ENCODE data around the gene SPATA33. TPM values are rescaled to one million over a fixed set of nuclear protein-coding genes. Genes with fewer than 3 reads are reported as not detected.

Gene SPATA33
- total RNA-seq, 4 donors from 2014 or later, result 1.2 to 2.7 (median 2.1) TPM

DNA sequence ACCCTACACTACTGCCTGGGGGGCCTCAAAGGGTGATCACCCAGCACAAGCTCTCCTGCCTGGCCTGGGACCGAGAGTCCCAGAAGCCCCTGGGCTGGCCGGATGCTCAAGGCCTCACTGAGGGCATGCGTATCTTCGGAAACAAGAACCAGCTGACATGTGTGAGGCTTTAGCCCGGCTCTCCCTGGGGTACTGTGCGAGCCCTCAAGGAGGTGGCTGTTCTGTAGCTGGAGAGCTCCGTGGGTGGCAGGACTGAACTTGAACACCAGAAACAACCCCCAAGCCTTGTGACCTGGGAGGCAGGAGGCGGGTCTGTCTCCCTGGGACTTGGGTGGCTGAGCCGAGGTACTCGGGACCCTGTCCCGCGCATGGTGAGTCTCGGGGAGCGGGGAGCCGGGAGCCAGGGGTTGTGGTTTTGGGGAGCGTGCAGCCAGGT lies 37.2 kb upstream of the SPATA33 start:
- Histone ChIP-seq H3K4me3 (no peak overlapping the region), H3K4me1 (no peaks in the 10 kb centered on the region), H3K27me3 (peaks cover 12 to 35% (median 15%) of the 10 kb centered on the region in 3 donors), H3K9me3 (no peaks in the 10 kb centered on the region), H3K27ac (no peak overlapping the region), H3K36me3 (no peaks in the 10 kb centered on the region)
- ATAC-seq (no peak), DNase-seq (no peak)
- TF ChIP-seq POLR2A (IDR thresholded peaks at IDR 0.05), result no peak
- TF ChIP-seq, protein P1, sequence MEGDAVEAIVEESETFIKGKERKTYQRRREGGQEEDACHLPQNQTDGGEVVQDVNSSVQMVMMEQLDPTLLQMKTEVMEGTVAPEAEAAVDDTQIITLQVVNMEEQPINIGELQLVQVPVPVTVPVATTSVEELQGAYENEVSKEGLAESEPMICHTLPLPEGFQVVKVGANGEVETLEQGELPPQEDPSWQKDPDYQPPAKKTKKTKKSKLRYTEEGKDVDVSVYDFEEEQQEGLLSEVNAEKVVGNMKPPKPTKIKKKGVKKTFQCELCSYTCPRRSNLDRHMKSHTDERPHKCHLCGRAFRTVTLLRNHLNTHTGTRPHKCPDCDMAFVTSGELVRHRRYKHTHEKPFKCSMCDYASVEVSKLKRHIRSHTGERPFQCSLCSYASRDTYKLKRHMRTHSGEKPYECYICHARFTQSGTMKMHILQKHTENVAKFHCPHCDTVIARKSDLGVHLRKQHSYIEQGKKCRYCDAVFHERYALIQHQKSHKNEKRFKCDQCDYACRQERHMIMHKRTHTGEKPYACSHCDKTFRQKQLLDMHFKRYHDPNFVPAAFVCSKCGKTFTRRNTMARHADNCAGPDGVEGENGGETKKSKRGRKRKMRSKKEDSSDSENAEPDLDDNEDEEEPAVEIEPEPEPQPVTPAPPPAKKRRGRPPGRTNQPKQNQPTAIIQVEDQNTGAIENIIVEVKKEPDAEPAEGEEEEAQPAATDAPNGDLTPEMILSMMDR (IDR thresholded peaks at IDR 0.05 in 4 of 5, conservative IDR thresholded peaks at IDR 0.05 in 1 of 5), result no peak
- in situ Hi-C loops (cut with MboI; ENCODE audit: low sequenced_read_pairs in 4 of 4) (no loop called here), intact Hi-C loops (cut with DNase I; ENCODE audit: low total_unique reads) (no loop called here)

DNA sequence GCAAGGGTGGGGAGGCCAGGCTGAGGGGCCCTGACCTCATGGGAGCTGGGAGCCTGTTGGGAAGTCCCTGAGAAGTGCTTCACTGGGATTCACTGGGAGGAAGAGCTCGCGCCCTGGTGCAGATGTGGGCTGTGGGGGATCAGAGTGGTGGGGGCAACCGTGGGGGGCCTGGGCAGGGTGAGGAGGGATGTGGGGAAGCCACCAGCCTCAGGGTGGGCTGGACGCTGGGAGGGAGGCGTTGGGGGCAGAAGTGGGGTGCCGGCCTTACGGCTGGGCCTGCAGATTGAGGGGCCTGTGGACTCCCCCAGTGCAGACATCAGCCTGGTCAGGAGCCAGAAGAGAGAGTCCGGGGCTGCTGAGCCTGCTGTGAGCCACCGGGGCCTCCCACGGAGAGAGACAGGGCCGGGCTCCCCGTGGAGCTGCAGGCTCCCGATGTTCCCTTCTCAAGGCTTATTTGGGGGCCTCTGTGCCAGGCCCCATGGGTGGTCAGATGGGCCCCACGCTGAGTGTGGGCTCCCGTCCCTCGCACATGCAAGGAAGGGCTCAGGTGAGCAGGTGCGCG lies 36.4 kb upstream of the SPATA33 start:
- Histone ChIP-seq H3K27ac (no peak overlapping the region), H3K9me3 (no peaks in the 10 kb centered on the region), H3K4me3 (no peak overlapping the region), H3K4me1 (no peaks in the 10 kb centered on the region), H3K27me3 (peaks cover 12 to 37% (median 19%) of the 10 kb centered on the region in 3 donors), H3K36me3 (no peaks in the 10 kb centered on the region)
- ATAC-seq, result no peak
- in situ Hi-C loops (cut with MboI; ENCODE audit: low sequenced_read_pairs in 4 of 4) (no loop called here), intact Hi-C loops (cut with DNase I; ENCODE audit: low total_unique reads) (no loop called here)
- no peak for TF ChIP-seq POLR2A (IDR thresholded peaks at IDR 0.05)
- TF ChIP-seq, protein P1 (IDR thresholded peaks at IDR 0.05 in 4 of 5, conservative IDR thresholded peaks at IDR 0.05 in 1 of 5), result no peak
- DNase-seq, result no peak

DNA sequence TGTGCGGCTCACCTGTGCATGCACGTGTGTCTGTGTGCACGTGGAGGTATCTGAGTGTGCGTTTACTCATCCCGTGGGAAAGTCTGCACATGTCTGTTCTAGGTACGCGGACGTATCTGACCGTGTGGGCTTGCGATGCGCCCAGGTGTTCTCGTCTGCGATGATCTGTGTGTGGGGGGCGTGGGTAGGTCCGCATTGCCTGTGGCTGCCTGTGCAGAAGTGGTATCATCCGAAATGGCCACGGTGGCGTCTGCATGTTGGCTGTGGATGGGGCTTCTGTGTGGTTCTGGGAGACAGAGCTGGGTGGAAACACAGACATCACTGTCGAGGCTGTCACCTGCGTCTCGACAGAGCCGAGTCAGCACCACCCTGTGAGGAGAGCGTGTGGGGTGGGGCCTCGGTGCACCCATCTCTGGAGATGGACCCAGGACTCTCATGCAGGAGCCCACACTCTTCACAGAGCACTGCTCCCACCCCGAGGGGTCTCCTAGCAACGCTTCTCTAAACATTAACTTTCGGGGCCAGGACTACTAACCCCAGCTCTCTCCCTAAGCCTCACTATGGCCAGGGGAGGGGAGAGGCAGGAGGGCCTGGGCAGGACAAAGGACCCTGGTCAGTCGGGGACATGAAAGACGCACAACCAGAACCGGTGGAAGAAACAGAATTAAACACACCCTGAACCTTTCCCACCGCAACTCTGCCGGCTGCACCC lies 35.8 kb upstream of the SPATA33 start:
- H3K4me3 ChIP-seq, result no peak overlapping the region
- TF ChIP-seq, protein P1 (IDR thresholded peaks at IDR 0.05 in 4 of 5, conservative IDR thresholded peaks at IDR 0.05 in 1 of 5), result no peak
- TF ChIP-seq POLR2A (IDR thresholded peaks at IDR 0.05), result no peak
- peaks cover 12 to 34% (median 20%) of the 10 kb centered on the region in 3 donors for H3K27me3 ChIP-seq
- H3K9me3 ChIP-seq, result no peaks in the 10 kb centered on the region
- no peaks in the 10 kb centered on the region for H3K36me3 ChIP-seq
- in situ Hi-C loops (cut with MboI; ENCODE audit: low sequenced_read_pairs in 4 of 4), result no loop called here
- no peak for DNase-seq
- H3K4me1 ChIP-seq, result no peaks in the 10 kb centered on the region
- intact Hi-C loops (cut with DNase I; ENCODE audit: low total_unique reads), result no loop called here
- ATAC-seq, result no peak
- H3K27ac ChIP-seq, result no peak overlapping the region

DNA sequence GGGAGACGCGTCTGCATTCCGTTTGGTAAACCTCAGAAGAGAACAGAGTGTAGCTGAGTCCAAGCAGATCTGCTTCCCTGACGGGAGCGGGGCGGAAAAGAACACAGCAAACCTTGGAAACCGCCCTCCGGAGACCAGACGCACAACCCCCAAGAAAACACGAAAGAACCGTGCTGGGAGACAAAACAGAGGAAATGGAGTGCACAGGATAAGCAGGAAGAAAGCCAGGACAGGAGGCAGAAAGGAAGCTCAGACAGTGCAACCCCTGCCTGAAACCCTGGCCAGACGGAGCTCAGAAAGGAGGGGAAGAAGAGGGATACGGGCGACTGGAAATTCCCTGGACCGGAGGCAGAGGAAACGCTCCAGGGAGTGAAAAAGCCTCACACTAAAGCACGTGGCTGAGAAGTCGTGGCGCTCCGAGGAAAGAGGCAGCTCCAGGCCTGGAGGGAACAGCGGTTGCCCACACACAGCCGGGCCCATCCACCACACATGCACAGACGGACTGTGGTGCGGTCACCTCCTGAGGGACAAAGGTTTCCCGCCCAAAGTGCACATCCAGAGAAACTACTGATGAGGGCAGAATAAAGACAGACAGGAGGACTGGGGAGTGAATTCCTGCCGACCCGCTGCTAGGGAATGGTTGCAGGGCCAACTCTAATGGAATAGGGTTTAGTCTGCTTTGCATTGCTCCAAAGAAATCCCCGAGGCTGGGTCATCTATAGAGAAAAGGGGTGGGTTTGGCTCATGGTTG lies 34.0 kb upstream of the SPATA33 start:
- no peak for TF ChIP-seq POLR2A (IDR thresholded peaks at IDR 0.05)
- TF ChIP-seq, protein P1 (IDR thresholded peaks at IDR 0.05 in 4 of 5, conservative IDR thresholded peaks at IDR 0.05 in 1 of 5), result no peak
- Histone ChIP-seq H3K9me3 (no peaks in the 10 kb centered on the region), H3K4me3 (no peak overlapping the region), H3K27me3 (peaks cover 12 to 34% (median 20%) of the 10 kb centered on the region in 3 donors), H3K27ac (no peak overlapping the region), H3K4me1 (no peaks in the 10 kb centered on the region), H3K36me3 (no peaks in the 10 kb centered on the region)
- no peak for DNase-seq
- no peak for ATAC-seq
- in situ Hi-C loops (cut with MboI; ENCODE audit: low sequenced_read_pairs in 4 of 4), result no loop called here
- intact Hi-C loops (cut with DNase I; ENCODE audit: low total_unique reads), result no loop called here
